Ishikawa (cell line): ENCODE measurements around the gene RAD52.

Experiments used
- CEBPB ChIP-seq: IDR thresholded peaks from 2 replicates; pipeline ENCODE4 v1.6.1; 2012
- FOXM1 ChIP-seq: IDR thresholded peaks from 2 replicates; pipeline ENCODE4 v1.6.1; 2012; ENCODE audit warnings: low read depth, borderline replicate concordance
- RAD21 ChIP-seq: IDR thresholded peaks from 2 replicates; pipeline ENCODE4 v1.6.1; 2012; ENCODE audit warnings: low read depth
- TAF1 ChIP-seq: IDR thresholded peaks from 2 replicates; pipeline ENCODE4 v1.6.1; 2012; ENCODE audit warnings: low read depth, mild to moderate bottlenecking
- YY1 ChIP-seq: IDR thresholded peaks from 2 replicates; pipeline ENCODE4 v1.6.1; 2012; ENCODE audit warnings: low read depth
- TF ChIP-seq, protein P1 (sequence below): IDR thresholded peaks from 2 replicates; pipeline ENCODE4 v1.6.1; 2012

DNA sequence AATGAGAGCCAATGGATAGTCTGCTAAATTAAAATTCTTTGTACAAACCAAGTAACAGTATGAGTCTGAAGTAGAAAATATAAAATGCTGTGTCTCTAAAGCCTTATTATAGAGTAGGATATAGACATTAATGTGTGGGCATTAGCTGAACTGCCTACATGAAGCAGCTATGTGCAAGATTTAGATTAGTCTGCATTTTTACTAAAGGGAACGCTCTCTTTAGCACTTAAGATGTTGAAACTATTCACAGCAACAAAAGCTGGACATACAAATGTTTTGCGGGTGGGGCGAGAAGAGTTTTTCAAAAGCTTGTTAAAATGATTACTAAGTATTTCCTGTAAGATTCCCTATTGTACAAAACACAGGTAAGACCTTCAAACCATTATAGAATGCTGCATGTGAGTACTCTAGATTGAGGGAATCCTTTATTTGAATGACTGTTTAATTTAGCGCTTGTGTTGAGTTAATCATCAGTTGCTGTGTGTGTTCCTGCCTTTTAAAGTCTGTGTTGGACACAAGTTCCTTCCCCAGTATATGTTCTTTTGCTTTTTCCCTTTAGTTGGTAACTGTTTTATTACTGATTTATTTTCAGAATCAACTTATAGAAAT is 87.1 kb downstream of the RAD52 start:
- TF ChIP-seq, protein P1, sequence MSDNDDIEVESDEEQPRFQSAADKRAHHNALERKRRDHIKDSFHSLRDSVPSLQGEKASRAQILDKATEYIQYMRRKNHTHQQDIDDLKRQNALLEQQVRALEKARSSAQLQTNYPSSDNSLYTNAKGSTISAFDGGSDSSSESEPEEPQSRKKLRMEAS: no peak
- TF ChIP-seq FOXM1: no peak
- TF ChIP-seq TAF1: no peak
- TF ChIP-seq CEBPB: no peak
- no peak for TF ChIP-seq YY1
- TF ChIP-seq RAD21: no peak
